ENCODE measurements around the gene ADAMTS16. TPM values are rescaled to one million over a fixed set of nuclear protein-coding genes. Genes with fewer than 3 reads are reported as not detected.

Gene ADAMTS16
- total RNA-seq, 4 donors from 2014 or later = 0.27 to 0.94 TPM; not detected in 2

DNA sequence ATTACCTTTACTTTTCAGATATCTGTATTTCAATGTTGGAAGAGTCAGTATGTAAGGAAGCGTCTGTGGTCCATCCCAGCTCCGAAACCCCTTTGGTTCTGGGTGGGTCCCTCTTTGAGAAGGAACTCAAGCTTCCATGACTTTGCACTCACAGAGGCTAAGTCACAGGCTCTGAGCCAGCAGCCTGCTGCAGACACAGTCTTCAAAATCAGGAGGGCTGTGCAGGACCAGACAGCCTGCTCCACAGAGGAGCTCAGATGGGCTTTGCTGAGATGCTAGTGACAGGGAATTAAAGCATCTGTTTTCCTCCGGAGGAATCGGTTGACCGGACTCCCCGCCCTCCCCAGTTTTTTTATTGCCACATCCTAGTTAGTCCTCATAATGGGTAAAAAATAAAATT is 155.9 kb downstream of the ADAMTS16 start:
- TF ChIP-seq EP300 (IDR thresholded peaks at IDR 0.05) (no peak), POLR2A (IDR thresholded peaks at IDR 0.05) (no peak), POLR2AphosphoS5 (IDR thresholded peaks at IDR 0.05) (no peak)
- TF ChIP-seq, protein P1, sequence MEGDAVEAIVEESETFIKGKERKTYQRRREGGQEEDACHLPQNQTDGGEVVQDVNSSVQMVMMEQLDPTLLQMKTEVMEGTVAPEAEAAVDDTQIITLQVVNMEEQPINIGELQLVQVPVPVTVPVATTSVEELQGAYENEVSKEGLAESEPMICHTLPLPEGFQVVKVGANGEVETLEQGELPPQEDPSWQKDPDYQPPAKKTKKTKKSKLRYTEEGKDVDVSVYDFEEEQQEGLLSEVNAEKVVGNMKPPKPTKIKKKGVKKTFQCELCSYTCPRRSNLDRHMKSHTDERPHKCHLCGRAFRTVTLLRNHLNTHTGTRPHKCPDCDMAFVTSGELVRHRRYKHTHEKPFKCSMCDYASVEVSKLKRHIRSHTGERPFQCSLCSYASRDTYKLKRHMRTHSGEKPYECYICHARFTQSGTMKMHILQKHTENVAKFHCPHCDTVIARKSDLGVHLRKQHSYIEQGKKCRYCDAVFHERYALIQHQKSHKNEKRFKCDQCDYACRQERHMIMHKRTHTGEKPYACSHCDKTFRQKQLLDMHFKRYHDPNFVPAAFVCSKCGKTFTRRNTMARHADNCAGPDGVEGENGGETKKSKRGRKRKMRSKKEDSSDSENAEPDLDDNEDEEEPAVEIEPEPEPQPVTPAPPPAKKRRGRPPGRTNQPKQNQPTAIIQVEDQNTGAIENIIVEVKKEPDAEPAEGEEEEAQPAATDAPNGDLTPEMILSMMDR (IDR thresholded peaks at IDR 0.05) = no peak
- H3K27ac ChIP-seq = no peak overlapping the region
- ATAC-seq = no peak

DNA sequence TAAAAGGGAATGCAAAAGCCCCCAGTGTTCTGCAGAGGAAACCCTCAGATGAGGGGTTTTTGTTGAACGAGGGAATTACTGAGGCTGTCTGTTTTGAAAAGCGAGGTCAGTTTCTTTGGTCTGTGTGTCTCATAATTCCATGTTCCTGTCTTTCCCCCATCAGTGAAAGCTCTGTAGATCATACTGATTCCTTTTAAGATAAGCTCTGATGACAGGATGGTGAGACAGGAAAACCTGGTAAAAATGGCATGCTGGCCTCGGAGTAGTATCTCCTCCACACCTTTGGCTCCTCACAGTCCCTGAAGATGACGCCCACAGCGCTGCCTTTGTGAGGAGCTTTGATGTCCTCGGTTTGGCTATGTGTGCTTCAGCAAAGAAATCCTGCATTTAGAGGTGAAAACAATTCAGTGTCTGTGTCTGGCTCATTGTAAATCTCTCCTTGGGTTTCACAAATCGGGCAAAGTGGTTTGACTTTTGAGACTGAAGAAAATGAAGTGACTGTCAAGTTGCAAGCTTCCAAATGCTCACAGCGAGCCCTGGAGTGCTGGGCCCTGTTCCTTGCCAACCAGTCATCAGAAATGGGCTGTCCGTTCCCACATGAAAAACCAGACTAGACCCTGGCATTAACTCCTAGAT is 157.4 kb downstream of the ADAMTS16 start:
- no peak for TF ChIP-seq POLR2A (IDR thresholded peaks at IDR 0.05)
- TF ChIP-seq POLR2AphosphoS5 (IDR thresholded peaks at IDR 0.05) = no peak
- TF ChIP-seq, protein P1 (IDR thresholded peaks at IDR 0.05) = no peak
- no peak for TF ChIP-seq EP300 (IDR thresholded peaks at IDR 0.05)
- no peaks in the 10 kb centered on the region for H3K27me3 ChIP-seq
- no peak overlapping the region for H3K27ac ChIP-seq
- peaks cover 0 to 32% (median 0%) of the 10 kb centered on the region in 3 donors for H3K9me3 ChIP-seq
- no peak overlapping the region for H3K4me3 ChIP-seq
- 60 to 71% methylated on average over 5 to 6 of the region's 9 CpGs for WGBS, 2 donors (ENCODE audit: low coverage in 1 of 2)
- H3K4me1 ChIP-seq = no peaks in the 10 kb centered on the region
- H3K36me3 ChIP-seq = no peaks in the 10 kb centered on the region
- no peak for ATAC-seq

More for the DNA sequence above, 155.9 kb downstream of the ADAMTS16 start:
- Histone ChIP-seq H3K36me3 (no peaks in the 10 kb centered on the region), H3K4me1 (no peaks in the 10 kb centered on the region), H3K4me3 (no peak overlapping the region), H3K27me3 (no peaks in the 10 kb centered on the region), H3K9me3 (peaks cover 0 to 21% (median 0%) of the 10 kb centered on the region in 3 donors)
- WGBS, 2 donors (ENCODE audit: low coverage in 1 of 2) = 82 to 91% methylated on average over 4 to 6 of the region's 6 CpGs

DNA sequence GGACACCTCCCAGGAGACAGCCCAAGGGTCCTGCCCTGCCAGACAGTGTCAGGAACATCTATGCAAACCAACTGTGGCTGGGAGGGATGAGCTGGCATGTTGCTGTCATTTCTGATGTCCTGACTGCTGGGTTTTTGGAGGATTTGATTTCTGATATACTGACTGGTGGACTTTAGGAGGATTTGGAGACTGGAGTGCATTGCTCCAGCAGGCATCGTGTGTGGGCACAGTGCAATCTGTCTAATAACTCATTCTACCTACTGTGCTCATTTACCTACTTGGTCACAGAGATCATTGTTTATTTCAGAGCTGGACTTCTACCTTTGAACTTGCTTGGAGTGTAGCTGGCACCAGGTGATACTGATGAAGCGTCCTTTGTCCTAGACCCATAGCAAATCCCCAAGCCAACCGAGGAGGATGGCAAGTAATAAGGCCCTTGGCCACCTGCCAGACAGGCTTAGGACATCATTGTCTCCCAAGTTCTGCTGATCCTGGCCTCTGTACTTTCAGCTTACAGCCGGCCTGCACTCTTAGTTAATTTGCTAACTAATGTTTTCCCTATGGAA is 158.0 kb downstream of the ADAMTS16 start:
- Histone ChIP-seq H3K4me3 (no peak overlapping the region), H3K27me3 (no peaks in the 10 kb centered on the region), H3K4me1 (no peaks in the 10 kb centered on the region), H3K36me3 (no peaks in the 10 kb centered on the region), H3K27ac (no peak overlapping the region), H3K9me3 (peaks cover 0 to 36% (median 0%) of the 10 kb centered on the region in 3 donors)
- TF ChIP-seq EP300 (IDR thresholded peaks at IDR 0.05) (no peak), POLR2A (IDR thresholded peaks at IDR 0.05) (no peak), POLR2AphosphoS5 (IDR thresholded peaks at IDR 0.05) (no peak)
- TF ChIP-seq, protein P1 (IDR thresholded peaks at IDR 0.05) = no peak
- ATAC-seq = no peak
- 60 to 74% methylated on average over 1 to 4 of the region's 4 CpGs for WGBS, 2 donors (ENCODE audit: low coverage in 1 of 2)

DNA sequence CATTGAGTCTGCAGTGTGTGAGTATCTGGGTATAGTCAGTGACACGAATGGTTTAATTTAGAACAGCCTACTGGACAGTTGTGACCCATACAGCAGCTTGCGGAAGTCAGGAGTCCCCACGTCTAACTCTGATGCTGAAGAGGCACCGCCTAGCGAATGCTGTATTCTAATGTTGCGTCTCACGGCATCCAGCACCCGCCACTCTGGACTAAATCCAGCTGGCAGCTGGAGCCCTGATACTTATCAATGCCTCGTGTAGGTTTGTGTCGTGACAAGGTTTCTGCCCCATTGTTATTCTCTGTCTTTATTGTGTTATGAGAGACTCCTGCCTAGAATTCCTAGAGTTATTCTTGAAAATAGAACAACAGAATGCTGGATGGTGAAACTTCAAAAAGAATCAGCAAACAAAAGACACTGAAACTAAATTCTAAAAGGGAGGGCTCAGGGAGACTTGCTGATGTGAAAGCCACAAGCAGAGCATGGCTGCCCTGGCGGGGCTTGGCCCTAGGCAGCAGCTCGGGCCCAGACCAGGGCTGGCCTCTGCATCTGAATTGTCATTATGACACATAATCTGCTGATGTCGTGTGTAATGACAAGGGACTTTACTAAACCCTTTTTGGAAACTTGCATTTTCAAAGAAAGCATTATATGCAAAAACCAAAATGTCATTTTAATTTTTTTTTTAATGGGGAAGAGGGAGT is 158.9 kb downstream of the ADAMTS16 start:
- H3K9me3 ChIP-seq = peaks cover 0 to 34% (median 0%) of the 10 kb centered on the region in 3 donors
- TF ChIP-seq, protein P1 (IDR thresholded peaks at IDR 0.05) = no peak
- TF ChIP-seq EP300 (IDR thresholded peaks at IDR 0.05) (no peak), POLR2A (IDR thresholded peaks at IDR 0.05) (no peak), POLR2AphosphoS5 (IDR thresholded peaks at IDR 0.05) (no peak)
- H3K27ac ChIP-seq = no peak overlapping the region
- ATAC-seq = no peak
- H3K36me3 ChIP-seq = no peaks in the 10 kb centered on the region
- H3K4me3 ChIP-seq = no peak overlapping the region
- H3K27me3 ChIP-seq = no peaks in the 10 kb centered on the region
- H3K4me1 ChIP-seq = no peaks in the 10 kb centered on the region
- WGBS, 2 donors (ENCODE audit: low coverage in 1 of 2) = 56 to 71% methylated on average over 6 to 12 of the region's 13 CpGs
